Body of pancreas (tissue), 4 donors: ENCODE results near the gene MUSK. TPM values are rescaled to one million over a fixed set of nuclear protein-coding genes. Genes with fewer than 3 reads are reported as not detected.

ENCODE experiments used
- ATAC-seq: fragments of 150-250 bp; one replicate; pipeline ENCODE4 v1.9.1; 2016
- DNase-seq, 4 donors: peaks; one replicate each; pipeline ENCODE4 v3.0.0-alpha.2; 2019
- H3K27ac ChIP-seq, 4 donors: fragments of 200-600 bp; sonication (generic); 1 replicate in 3 of 4; 2 replicates in 1 of 4; pipeline versions ENCODE4 v1.5.1 to v1.6.1; 2016 to 2019; ENCODE audit warnings: mild to moderate bottlenecking in 1 of 4, mixed read lengths in 1 of 4, moderate library complexity in 1 of 4
- H3K27me3 ChIP-seq, 2 donors: fragments of 200-600 bp; sonication (generic); one replicate each; pipeline ENCODE4 v1.6.0; 2016; ENCODE audit warnings: mild to moderate bottlenecking in 1 of 2
- H3K36me3 ChIP-seq, 2 donors: fragments of 200-600 bp; sonication (generic); replicated peaks in 1 of 2; 2 replicates each; pipeline ENCODE4 v1.5.1; 2016; ENCODE audit warnings: low read depth in 2 of 2; ENCODE audit not compliant: insufficient read depth in 1 of 2
- H3K4me1 ChIP-seq: fragments of 200-600 bp; sonication (generic); one replicate; pipeline ENCODE4 v1.6.0; 2016
- H3K4me3 ChIP-seq, 2 donors: fragments of 200-600 bp; sonication (generic); 1 replicate in 1 of 2; 2 replicates in 1 of 2; pipeline ENCODE4 v1.5.1; 2016 to 2019
- H3K9me3 ChIP-seq, 3 donors: fragments of 200-600 bp; sonication (generic); 1 replicate in 2 of 3; 2 replicates in 1 of 3; pipeline ENCODE4 v1.5.1; 2016
- CTCF ChIP-seq, 7 experiments: fragments of 450-650 bp in 4 of 7; fragments of 200-600 bp in 3 of 7; sonication (generic) in 3 of 7; IDR thresholded peaks; one replicate each; pipeline ENCODE4 v1.5.1; 2016 to 2019; ENCODE audit warnings: antibody characterized with exemption in 7 of 7
- POLR2A ChIP-seq, 3 donors: fragments of 450-650 bp; IDR thresholded peaks; one replicate each; pipeline ENCODE4 v1.6.1; 2016; ENCODE audit warnings: antibody characterized with exemption in 3 of 3, mild to moderate bottlenecking in 2 of 3
- WGBS, 2 donors: methylation state at CpG; one replicate each; pipeline ENCODE4 v1.1.5; 2017; 5-methylcytosine and 5-hydroxymethylcytosine counted together
- intact Hi-C: fragments of 100-400 bp; cut with DNase I; formaldehyde crosslinking; loops from one replicate; pipeline ENCODE4 v1.15.1; 2023
- total RNA-seq, 2 donors: library from RNA; depleted of rRNA; stranded (reverse); fragments of >200 nt; gene quantifications; one replicate each; pipeline ENCODE4 v1.1.0, GENCODE V29; 2016

MUSK gene
- total RNA-seq, 2 donors from 2014 or later, result not detected

- Histone ChIP-seq H3K27me3 (no peaks in the 10 kb centered on the region), H3K4me3 (no peak overlapping the region), H3K9me3 (no peaks in the 10 kb centered on the region), H3K27ac (no peak overlapping the region), H3K36me3 (no peaks in the 10 kb centered on the region), H3K4me1 (no peaks in the 10 kb centered on the region)
- no peak for DNase-seq
- no peak for TF ChIP-seq POLR2A (IDR thresholded peaks at IDR 0.05)
- no peak for TF ChIP-seq CTCF (IDR thresholded peaks at IDR 0.05)
- intact Hi-C loops, result no loop called here
- ATAC-seq, result no peak
These were observed 120.3 kb downstream of the MUSK start for GRCh38 chr9:110788871-110789270.

DNA sequence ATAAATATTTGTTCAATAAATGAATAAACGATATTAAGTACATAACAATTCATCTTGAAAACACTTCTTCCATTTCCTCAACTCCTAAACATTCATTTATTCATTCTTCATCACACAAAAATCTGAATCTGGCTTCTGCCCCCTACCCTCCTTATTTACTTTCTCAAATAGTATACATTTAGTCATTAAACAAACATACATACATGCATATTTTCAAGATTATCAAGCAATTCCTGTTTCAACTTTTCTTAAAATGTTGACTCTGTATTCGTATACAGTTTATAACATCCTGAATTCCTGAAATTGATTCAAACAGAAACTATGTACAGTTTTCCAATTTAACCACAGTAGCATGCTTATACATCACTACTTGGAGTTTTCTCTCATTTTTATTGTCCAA is 129.0 kb downstream of the MUSK start:
- no peak for TF ChIP-seq POLR2A (IDR thresholded peaks at IDR 0.05)
- no peak for TF ChIP-seq CTCF (IDR thresholded peaks at IDR 0.05)
- Histone ChIP-seq H3K36me3 (no peaks in the 10 kb centered on the region), H3K27me3 (no peaks in the 10 kb centered on the region), H3K4me3 (no peak overlapping the region), H3K9me3 (no peaks in the 10 kb centered on the region), H3K27ac (no peak overlapping the region), H3K4me1 (no peaks in the 10 kb centered on the region)
- DNase-seq, result no peak
- no peak for ATAC-seq
- 38 to 43% methylated on average over 2 of the region's 2 CpGs for WGBS, 2 donors
- intact Hi-C loops, result no loop called here

- DNase-seq, result no peak
- no peak for ATAC-seq
- intact Hi-C loops, result no loop called here
- WGBS, 2 donors, result 18 to 32% methylated on average over 2 of the region's 2 CpGs
- Histone ChIP-seq H3K27ac (no peak overlapping the region), H3K27me3 (no peaks in the 10 kb centered on the region), H3K36me3 (no peaks in the 10 kb centered on the region), H3K9me3 (no peaks in the 10 kb centered on the region), H3K4me1 (no peaks in the 10 kb centered on the region), H3K4me3 (no peak overlapping the region)
- TF ChIP-seq POLR2A (IDR thresholded peaks at IDR 0.05), result no peak
- TF ChIP-seq CTCF (IDR thresholded peaks at IDR 0.05), result no peak
These were observed 130.8 kb downstream of the MUSK start for GRCh38 chr9:110799396-110799795.

GRCh38 chr9:110801426-110801825 is 132.8 kb downstream of the MUSK start:
- no peaks in the 10 kb centered on the region for H3K4me1 ChIP-seq
- no peak for ATAC-seq
- no peak overlapping the region for H3K27ac ChIP-seq
- H3K36me3 ChIP-seq, result no peaks in the 10 kb centered on the region
- no peaks in the 10 kb centered on the region for H3K27me3 ChIP-seq
- intact Hi-C loops, result no loop called here
- no peaks in the 10 kb centered on the region for H3K9me3 ChIP-seq
- no peak for DNase-seq
- TF ChIP-seq POLR2A (IDR thresholded peaks at IDR 0.05) (no peak), CTCF (IDR thresholded peaks at IDR 0.05) (no peak)
- no peak overlapping the region for H3K4me3 ChIP-seq
- 55 to 70% methylated on average over 1 of the region's 1 CpG for WGBS, 2 donors

DNA sequence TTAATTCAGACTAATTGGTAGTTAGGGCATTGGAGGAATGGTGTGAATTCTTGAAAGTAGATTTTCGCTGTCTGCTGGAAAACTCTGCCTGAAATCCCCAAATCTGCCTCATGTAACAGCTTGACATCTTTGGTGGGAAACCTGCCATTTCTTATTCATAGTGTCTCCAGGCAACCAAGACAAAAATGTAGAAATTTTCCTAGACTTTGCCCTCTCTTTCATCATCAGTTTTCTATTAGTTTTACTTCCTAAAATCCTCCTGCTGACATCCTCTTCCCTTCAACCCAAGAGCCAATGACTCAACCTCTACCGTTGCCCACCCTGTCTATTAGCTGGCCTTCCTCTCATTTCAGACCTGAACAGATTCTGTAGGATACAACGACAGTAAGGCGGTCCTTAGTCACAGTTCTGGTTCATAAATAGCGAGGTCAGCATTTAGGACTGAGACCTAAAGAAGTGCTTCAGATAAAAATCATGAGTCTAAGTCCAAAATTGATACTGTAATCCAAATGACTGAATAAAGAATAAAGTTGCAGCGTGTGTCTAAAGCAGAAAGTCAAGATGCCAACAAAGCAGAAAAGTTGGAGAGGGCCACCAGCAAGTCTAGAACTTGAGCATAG is 133.9 kb downstream of the MUSK start:
- DNase-seq (peak in 1 of 4 donors; percentile 5), ATAC-seq (peak; percentile 38)
- Histone ChIP-seq H3K9me3 (no peaks in the 10 kb centered on the region), H3K27ac (no peak overlapping the region), H3K4me3 (no peak overlapping the region), H3K4me1 (no peaks in the 10 kb centered on the region), H3K36me3 (no peaks in the 10 kb centered on the region), H3K27me3 (no peaks in the 10 kb centered on the region)
- intact Hi-C loops, result no loop called here
- 69 to 71% methylated on average over 6 of the region's 6 CpGs for WGBS, 2 donors
- TF ChIP-seq CTCF (IDR thresholded peaks at IDR 0.05), result no peak
- TF ChIP-seq POLR2A (IDR thresholded peaks at IDR 0.05), result no peak
